DOHH2 (cell line): ENCODE data around the gene NKAIN2.

Experiments
- H3F3A ChIP-seq: fragments of 200-600 bp; sonication (generic), shearing (Covaris generic); 2 replicates; pipeline ENCODE4 v1.6.0; 2016; ENCODE audit warnings: antibody characterized with exemption, mild to moderate bottlenecking; ENCODE audit not compliant: control insufficient read depth, insufficient read depth
- H3K27ac ChIP-seq: fragments of 200-600 bp; sonication (generic); 2 replicates; pipeline ENCODE4 v1.5.1; 2014; ENCODE audit warnings: low read depth, mild to moderate bottlenecking, low read length, moderate library complexity
- H3K27me3 ChIP-seq: fragments of 200-600 bp; sonication (generic); 2 replicates; pipeline ENCODE4 v1.6.1; 2014; ENCODE audit warnings: mild to moderate bottlenecking, low read length, mixed read lengths; ENCODE audit not compliant: control insufficient read depth
- H3K36me3 ChIP-seq: fragments of 200-600 bp; sonication (generic); 2 replicates; pipeline ENCODE4 v1.6.1; 2014; ENCODE audit warnings: mild to moderate bottlenecking, low read length, moderate library complexity, mixed read lengths; ENCODE audit not compliant: control insufficient read depth
- H3K4me1 ChIP-seq: fragments of 200-600 bp; sonication (generic); 2 replicates; pipeline ENCODE4 v1.6.1; 2014; ENCODE audit warnings: mild to moderate bottlenecking, low read length, mixed read lengths; ENCODE audit not compliant: control insufficient read depth
- H3K4me2 ChIP-seq: fragments of 200-600 bp; sonication (generic); 2 replicates; pipeline ENCODE4 v1.6.0; 2014; ENCODE audit warnings: mild to moderate bottlenecking, low read length, moderate library complexity
- H3K4me3 ChIP-seq: fragments of 200-600 bp; sonication (generic); 2 replicates; pipeline ENCODE4 v1.5.1; 2014; ENCODE audit warnings: mild to moderate bottlenecking, low read length, mixed read lengths
- H3K79me2 ChIP-seq: fragments of 200-600 bp; sonication (generic); 2 replicates; pipeline ENCODE4 v1.6.1; 2014; ENCODE audit warnings: mild to moderate bottlenecking, low read length, mixed read lengths; ENCODE audit not compliant: control insufficient read depth
- H3K9me2 ChIP-seq: fragments of 200-600 bp; sonication (generic); replicated peaks from 2 replicates; pipeline ENCODE4 v1.6.1; 2014; ENCODE audit warnings: mild to moderate bottlenecking, low read length, mixed read lengths; ENCODE audit not compliant: control insufficient read depth
- H3K9me3 ChIP-seq: fragments of 200-600 bp; sonication (generic); 2 replicates; pipeline ENCODE4 v1.6.1; 2014; ENCODE audit warnings: antibody characterized with exemption, low read length, mixed read lengths; ENCODE audit not compliant: control insufficient read depth, insufficient read depth
- H4K20me1 ChIP-seq: fragments of 200-600 bp; sonication (generic); 2 replicates; pipeline ENCODE4 v1.6.0; 2014; ENCODE audit warnings: low read depth, mild to moderate bottlenecking, antibody characterized with exemption, low read length, moderate library complexity; ENCODE audit not compliant: control insufficient read depth, insufficient read depth
- CTCF ChIP-seq: fragments of 200-600 bp; sonication (generic); IDR thresholded peaks from one replicate; pipeline ENCODE4 v1.5.1; 2014; ENCODE audit warnings: antibody characterized with exemption, mild to moderate bottlenecking, low read depth, low read length; ENCODE audit not compliant: poor library complexity, severe bottlenecking
- EZH2phosphoT487 ChIP-seq: fragments of 200-600 bp; sonication (generic); IDR thresholded peaks from 2 replicates; pipeline ENCODE4 v1.6.1; 2017; ENCODE audit warnings: borderline replicate concordance, mild to moderate bottlenecking, antibody characterized with exemption, low read length, moderate library complexity, mixed read lengths

Gene NKAIN2

GRCh38 chr6:124775121-124775520 is 971.5 kb downstream of the NKAIN2 start:
- no peaks in the 10 kb centered on the region for H3F3A ChIP-seq
- no peaks in the 10 kb centered on the region for H4K20me1 ChIP-seq
- no peak overlapping the region for H3K4me2 ChIP-seq
- no peak overlapping the region for H3K4me3 ChIP-seq
- no peaks in the 10 kb centered on the region for H3K36me3 ChIP-seq
- H3K79me2 ChIP-seq = no peaks in the 10 kb centered on the region
- TF ChIP-seq EZH2phosphoT487 = no peak
- TF ChIP-seq CTCF = no peak
- no peaks in the 10 kb centered on the region for H3K9me2 ChIP-seq
- H3K9me3 ChIP-seq = no peaks in the 10 kb centered on the region
- no peak overlapping the region for H3K27ac ChIP-seq
- H3K4me1 ChIP-seq = no peaks in the 10 kb centered on the region
- H3K27me3 ChIP-seq = no peaks in the 10 kb centered on the region

GRCh38 chr6:124777863-124778262 is 974.2 kb downstream of the NKAIN2 start:
- H3K27me3 ChIP-seq = no peaks in the 10 kb centered on the region
- no peak overlapping the region for H3K4me2 ChIP-seq
- H3K4me3 ChIP-seq = no peak overlapping the region
- no peak overlapping the region for H3K27ac ChIP-seq
- H3K9me3 ChIP-seq = no peaks in the 10 kb centered on the region
- no peaks in the 10 kb centered on the region for H4K20me1 ChIP-seq
- H3K9me2 ChIP-seq = no peaks in the 10 kb centered on the region
- no peaks in the 10 kb centered on the region for H3K36me3 ChIP-seq
- no peaks in the 10 kb centered on the region for H3K79me2 ChIP-seq
- TF ChIP-seq CTCF = no peak
- no peak for TF ChIP-seq EZH2phosphoT487
- no peaks in the 10 kb centered on the region for H3K4me1 ChIP-seq
- H3F3A ChIP-seq = no peaks in the 10 kb centered on the region

- H3K4me3 ChIP-seq = no peak overlapping the region
- H3K27me3 ChIP-seq = no peaks in the 10 kb centered on the region
- H3K79me2 ChIP-seq = no peaks in the 10 kb centered on the region
- no peaks in the 10 kb centered on the region for H3K36me3 ChIP-seq
- no peaks in the 10 kb centered on the region for H3K9me2 ChIP-seq
- H3K4me2 ChIP-seq = no peak overlapping the region
- H3K27ac ChIP-seq = no peak overlapping the region
- H3K4me1 ChIP-seq = no peaks in the 10 kb centered on the region
- TF ChIP-seq EZH2phosphoT487 (no peak), CTCF (no peak)
- no peaks in the 10 kb centered on the region for H3K9me3 ChIP-seq
- H4K20me1 ChIP-seq = no peaks in the 10 kb centered on the region
- H3F3A ChIP-seq = no peaks in the 10 kb centered on the region
These were observed 977.0 kb downstream of the NKAIN2 start for GRCh38 chr6:124780623-124781022.

GRCh38 chr6:124783344-124783743 is 979.7 kb downstream of the NKAIN2 start:
- H3K4me3 ChIP-seq = no peak overlapping the region
- H3K9me2 ChIP-seq = no peaks in the 10 kb centered on the region
- H3K4me2 ChIP-seq = no peak overlapping the region
- TF ChIP-seq EZH2phosphoT487 = no peak
- TF ChIP-seq CTCF = no peak
- no peaks in the 10 kb centered on the region for H4K20me1 ChIP-seq
- no peaks in the 10 kb centered on the region for H3F3A ChIP-seq
- H3K9me3 ChIP-seq = no peaks in the 10 kb centered on the region
- H3K27me3 ChIP-seq = no peaks in the 10 kb centered on the region
- no peaks in the 10 kb centered on the region for H3K4me1 ChIP-seq
- no peaks in the 10 kb centered on the region for H3K79me2 ChIP-seq
- no peak overlapping the region for H3K27ac ChIP-seq
- no peaks in the 10 kb centered on the region for H3K36me3 ChIP-seq
